Measurements from ENCODE around the gene SPPL2C. TPM values are rescaled to one million over a fixed set of nuclear protein-coding genes. Genes with fewer than 3 reads are reported as not detected.
"Not testable (repeated sequence)": the region's sequence is repeated elsewhere in the genome, so short reads cannot be mapped to it uniquely, and the experiment has no call there.

Gene SPPL2C
- total RNA-seq, 1 experiment from 2014 or later = not detected

- Mint-ChIP-seq H3K9me3 (peaks cover 24% of the 10 kb centered on the region), H3K36me3 (no peaks in the 10 kb centered on the region), H3K27ac (no peak overlapping the region), H3K4me3 (no peak overlapping the region), H3K4me1 (peaks cover 21% of the 10 kb centered on the region), H3K27me3 (ENCODE audit: low read depth) (peaks cover 10% of the 10 kb centered on the region)
- ATAC-seq = no peak
- no peak for DNase-seq (ENCODE audit: low spot score)
- no peak for TF ChIP-seq FOXP1 (CRISPR knock-in tag; IDR thresholded peaks at IDR 0.05; ENCODE audit: borderline replicate concordance)
- TF ChIP-seq ZNF512 (CRISPR knock-in tag; IDR thresholded peaks at IDR 0.05; ENCODE audit: borderline replicate concordance) = no peak
- TF ChIP-seq RORB (CRISPR knock-in tag; IDR thresholded peaks at IDR 0.05) = no peak
- no peak for TF ChIP-seq ZNF232 (CRISPR knock-in tag; IDR thresholded peaks at IDR 0.05)
- TF ChIP-seq HMGXB4 (CRISPR knock-in tag; IDR thresholded peaks at IDR 0.05) = no peak
- no peak for TF ChIP-seq NFYB (CRISPR knock-in tag; conservative IDR thresholded peaks at IDR 0.05; ENCODE audit: low read depth)
- no peak for TF ChIP-seq NR1H2 (CRISPR knock-in tag; IDR thresholded peaks at IDR 0.05)
- TF ChIP-seq MXD4 (CRISPR knock-in tag; IDR thresholded peaks at IDR 0.05; ENCODE audit: borderline replicate concordance) = no peak
- ChIA-PET CTCF (interaction anchor here (1.8 kb wide), 1 partner anchor 9 kb away, joined by 6 read pairs; no protein-coding TSS in a partner anchor), POLR2A (no interaction called here)
Observed at GRCh38 chr17:45861165-45861564, 16.5 kb downstream of the SPPL2C start.

GRCh38 chr17:45862127-45862526, 17.4 kb downstream of the SPPL2C start:
- H3K36me3 Mint-ChIP-seq; DNase-seq (ENCODE audit: low spot score); ATAC-seq; POLR2A ChIA-PET; H3K27ac Mint-ChIP-seq; H3K27me3 Mint-ChIP-seq (ENCODE audit: low read depth); H3K4me3 Mint-ChIP-seq; CTCF ChIA-PET: not testable (repeated sequence)
- H3K4me1 Mint-ChIP-seq = peaks cover 21% of the 10 kb centered on the region
- peaks cover 24% of the 10 kb centered on the region for H3K9me3 Mint-ChIP-seq

GRCh38 chr17:45863857-45864654, 19.4 kb downstream of the SPPL2C start:
- POLR2A ChIA-PET = no interaction called here

More at GRCh38 chr17:45863857-45864654, 19.4 kb downstream of the SPPL2C start:
- TF ChIP-seq USF2 (CRISPR knock-in tag; IDR thresholded peaks at IDR 0.05) (no peak), ZNF263 (CRISPR knock-in tag; IDR thresholded peaks at IDR 0.05; ENCODE audit: low read depth) (no peak), ATF1 (CRISPR knock-in tag; IDR thresholded peaks at IDR 0.05) (no peak), ETV6 (CRISPR knock-in tag; IDR thresholded peaks at IDR 0.05) (no peak), ATF2 (CRISPR knock-in tag; IDR thresholded peaks at IDR 0.05; ENCODE audit: borderline replicate concordance, low read depth) (no peak), GTF2I (CRISPR knock-in tag; conservative IDR thresholded peaks at IDR 0.05) (no peak)
- Mint-ChIP-seq H3K27ac (no peak overlapping the region), H3K9me3 (peaks cover 29% of the 10 kb centered on the region), H3K4me3 (no peak overlapping the region), H3K36me3 (no peaks in the 10 kb centered on the region), H3K27me3 (ENCODE audit: low read depth) (peaks cover 10% of the 10 kb centered on the region), H3K4me1 (peaks cover 24% of the 10 kb centered on the region)
- ATAC-seq (no peak), DNase-seq (ENCODE audit: low spot score) (no peak)
- CTCF ChIA-PET = interaction anchor here (0.8 to 1.7 kb wide), 7 partner anchors 12 to 349 kb away, joined by 3 to 7 read pairs (median 5); no protein-coding TSS in a partner anchor
